Sigmoid colon (tissue), 4 donors: ENCODE results near the gene SLC6A3.

Source experiments
- CTCF ChIP-seq, 4 experiments: fragments of 450-650 bp in 3 of 4; fragments of 200-600 bp in 1 of 4; IDR thresholded peaks; one replicate each; pipeline ENCODE4 v1.5.1; 2016 to 2019; ENCODE audit warnings: antibody characterized with exemption in 4 of 4, mild to moderate bottlenecking in 3 of 4, moderate library complexity in 2 of 4
- POLR2A ChIP-seq, 2 donors: fragments of 450-650 bp; IDR thresholded peaks; one replicate each; pipeline ENCODE4 v1.6.1; 2016; ENCODE audit warnings: antibody characterized with exemption in 2 of 2, mild to moderate bottlenecking in 2 of 2, moderate library complexity in 2 of 2
- POLR2AphosphoS5 ChIP-seq, 4 donors: sonication (generic); formaldehyde crosslinking; IDR thresholded peaks; one replicate each; pipeline ENCODE4 v1.6.1; 2017; ENCODE audit warnings: antibody characterized with exemption in 4 of 4

GRCh38 chr5:1414311-1415058, 30.8 kb downstream of the SLC6A3 start:
- TF ChIP-seq CTCF (IDR thresholded peaks at IDR 0.05) = no peak
- no peak for TF ChIP-seq POLR2A (IDR thresholded peaks at IDR 0.05)
- TF ChIP-seq POLR2AphosphoS5 (IDR thresholded peaks at IDR 0.05) = no peak
